K562 (cell line): ENCODE results near the gene ABHD12. TPM values are rescaled to one million over a fixed set of nuclear protein-coding genes. Genes with fewer than 3 reads are reported as not detected.
A peak's percentile ranks its signal among the peaks of the same experiment; 100 is the strongest.

ENCODE experiments used
- ATAC-seq: fragments of 200-7000 bp; cut with Tn5 transposase; 3 replicates; pipeline ENCODE4 v1.9.1; 2020; ENCODE audit warnings: moderate library complexity
- BruUV-seq: library from RNA; stranded (reverse); fragments of 400-500 nt; replicated peaks from 2 replicates; lab custom pipeline; 2021; lab: Mats Ljungman, UMichigan
- CTCF ChIA-PET: fragments of 300-600 bp; formaldehyde crosslinking; extraction: SDS; loops from one replicate; lab custom pipeline; 2021; ENCODE audit warnings: low intra/inter-chr PET ratio; lab: Yijun Ruan, JAX
- POLR2A ChIA-PET: fragments of 300-600, 350-650 bp; sonication (Branson Sonifier 250); formaldehyde crosslinking; extraction: SDS; loops from one replicate; lab custom pipeline; 2021; ENCODE audit warnings: antibody characterized with exemption, inconsistent platforms; lab: Yijun Ruan, JAX
- DNase-seq, 4 experiments: peaks; one replicate each; pipeline versions ENCODE4 v3.0.0 to v3.0.0-alpha.2; 2011 to 2018; ENCODE audit warnings: low spot score in 3 of 4, mixed read lengths in 3 of 4; ENCODE audit errors: extremely low read depth in 1 of 4
- FAIRE-seq: peaks from 2 replicates; lab custom pipeline; 2011; peaks lifted over from hg19 to GRCh38; lab: Jason Lieb, UNC
- H2AFZ ChIP-seq: 2 replicates; pipeline ENCODE4 v1.6.0; 2011; ENCODE audit warnings: low read depth, low read length, control low read depth, inconsistent platforms
- H3K27ac ChIP-seq: fragments of 200-600 bp; 3 replicates; pipeline ENCODE4 v1.8.0; 2011; ENCODE audit warnings: low read depth, mild to moderate bottlenecking, control low read depth, inconsistent platforms, low read length, moderate library complexity, mixed read lengths; ENCODE audit errors: extremely low read depth
- H3K27me3 ChIP-seq, 2 experiments: fragments of 300-600 bp in 1 of 2; 2 replicates in 1 of 2; 3 replicates in 1 of 2; pipeline versions ENCODE4 v1.6.0 to v1.8.0; 2011; ENCODE audit warnings: inconsistent platforms in 2 of 2, low read length in 2 of 2, mild to moderate bottlenecking in 1 of 2, mixed read lengths in 1 of 2, moderate library complexity in 1 of 2; ENCODE audit not compliant: control insufficient read depth in 2 of 2, insufficient read depth in 2 of 2
- H3K36me3 ChIP-seq: fragments of 300-600 bp; 3 replicates; pipeline ENCODE4 v1.8.0; 2011; ENCODE audit warnings: mild to moderate bottlenecking, low read length, inconsistent platforms; ENCODE audit not compliant: control insufficient read depth, insufficient read depth
- H3K4me1 ChIP-seq, 2 experiments: fragments of 200-600 bp in 1 of 2; replicated peaks in 1 of 2; 2 replicates in 1 of 2; 3 replicates in 1 of 2; pipeline versions ENCODE4 v1.5.1 to v1.8.0; 2011; ENCODE audit warnings: inconsistent platforms in 2 of 2, low read length in 2 of 2, mild to moderate bottlenecking in 1 of 2, mixed read lengths in 1 of 2, moderate library complexity in 1 of 2; ENCODE audit not compliant: control insufficient read depth in 2 of 2, insufficient read depth in 2 of 2
- H3K4me2 ChIP-seq: 2 replicates; pipeline ENCODE4 v1.6.1; 2011; ENCODE audit warnings: low read length, control low read depth, inconsistent platforms, mixed read lengths; ENCODE audit not compliant: insufficient read depth
- H3K4me3 ChIP-seq: fragments of 200-600 bp; sonication (generic), shearing (Covaris generic); 2 replicates; pipeline ENCODE4 v1.5.1; 2016; ENCODE audit warnings: control low read depth, inconsistent platforms
- H3K79me2 ChIP-seq: fragments of 200-600 bp; 3 replicates; pipeline ENCODE4 v1.8.0; 2011; ENCODE audit warnings: low read length, inconsistent platforms; ENCODE audit not compliant: control insufficient read depth, insufficient read depth
- H3K9ac ChIP-seq, 2 experiments: 2 replicates each; pipeline versions ENCODE4 v1.6.0 to v1.6.1; 2011; ENCODE audit warnings: low read depth in 2 of 2, low read length in 2 of 2, control low read depth in 1 of 2, inconsistent platforms in 1 of 2, mild to moderate bottlenecking in 1 of 2, mixed read lengths in 1 of 2; ENCODE audit not compliant: insufficient read depth in 1 of 2
- H3K9me1 ChIP-seq: one replicate; pipeline ENCODE4 v1.6.0; 2011; ENCODE audit warnings: inconsistent platforms, mild to moderate bottlenecking, low read length, moderate library complexity; ENCODE audit not compliant: control insufficient read depth, insufficient read depth
- H3K9me3 ChIP-seq: replicated peaks from 2 replicates; pipeline ENCODE4 v1.5.1; 2011; ENCODE audit warnings: low read depth, low read length, inconsistent platforms; ENCODE audit not compliant: control insufficient read depth, insufficient read depth
- H4K20me1 ChIP-seq: replicated peaks from 2 replicates; pipeline ENCODE4 v1.6.1; 2011; ENCODE audit warnings: low read length, inconsistent platforms, mixed read lengths; ENCODE audit not compliant: control insufficient read depth, insufficient read depth
- CCNT2 ChIP-seq: IDR thresholded peaks from 2 replicates; pipeline ENCODE4 v1.6.1; 2011; ENCODE audit warnings: borderline replicate concordance, low read depth, mild to moderate bottlenecking, moderate library complexity, mixed read lengths, low read length; ENCODE audit not compliant: insufficient read length; ENCODE audit errors: extremely low read depth
- KHSRP ChIP-seq: fragments of 450-650 bp; IDR thresholded peaks from 2 replicates; pipeline ENCODE4 v1.6.1; 2017
- NFATC3 ChIP-seq: fragments of 450-650 bp; IDR thresholded peaks from 2 replicates; pipeline ENCODE4 v1.6.1; 2017; ENCODE audit warnings: mild to moderate bottlenecking
- VEZF1 ChIP-seq: fragments of 200-800 bp; sonication (Bioruptor generic); IDR thresholded peaks from 2 replicates; pipeline ENCODE4 v1.6.1; 2017; ENCODE audit warnings: missing genetic modification characterization, missing compliant biosample characterization
- WGBS: fragments of 100-300 bp; shearing (Covaris generic); methylation state at CpG from one replicate; pipeline ENCODE4 v1.1.6; 2016; ENCODE audit warnings: low coverage, mixed read lengths; ENCODE audit not compliant: insufficient coverage; ENCODE audit errors: missing lambda C conversion rate; 5-methylcytosine and 5-hydroxymethylcytosine counted together
- in situ Hi-C: fragments of 300-500 bp; cut with MboI; formaldehyde crosslinking; loops from 4 replicates; pipeline ENCODE4 v1.15.0; 2018; ENCODE audit warnings: inconsistent platforms, mixed read lengths
- intact Hi-C: fragments of 100-400 bp; cut with micrococcal nuclease; formaldehyde crosslinking; loops from 2 replicates; pipeline ENCODE4 v1.14.2; 2022
- polyA plus RNA-seq, 8 experiments: library from polyadenylated mRNA; depleted of rRNA in 4 of 8; stranded (reverse) in 5 of 8; unstranded in 3 of 8; fragments of >200 nt; fragmentation: Nextera tagmentation in 2 of 8; fragmentation: Illumina TruSeq in 1 of 8; extraction: Ambion mirVana in 2 of 8; extraction: Trizol in 1 of 8; gene quantifications; 2 replicates each; pipeline versions ENCODE4 v1.2.1 to v1.2.3, GENCODE V29; 2011 to 2014; ENCODE audit warnings: inconsistent platforms in 1 of 8, missing spikeins in 1 of 8
- total RNA-seq, 7 experiments: library from RNA; depleted of rRNA in 6 of 7; stranded (reverse); fragments of >200 nt in 6 of 7; fragmentation: Illumina TruSeq in 2 of 7; extraction: Trizol in 2 of 7; gene quantifications; 2 replicates each; pipeline versions ENCODE4 v1.2.1 to v1.2.3, GENCODE V29; 2011 to 2021; ENCODE audit warnings: low replicate concordance in 1 of 7

ABHD12 gene
- total and polyA plus RNA-seq, 9 of the 15 experiments (the other 6 are each of a cell fraction or from before 2014, with no cell fraction given) = 0.65 to 15.6 (median 9.1) TPM

DNA sequence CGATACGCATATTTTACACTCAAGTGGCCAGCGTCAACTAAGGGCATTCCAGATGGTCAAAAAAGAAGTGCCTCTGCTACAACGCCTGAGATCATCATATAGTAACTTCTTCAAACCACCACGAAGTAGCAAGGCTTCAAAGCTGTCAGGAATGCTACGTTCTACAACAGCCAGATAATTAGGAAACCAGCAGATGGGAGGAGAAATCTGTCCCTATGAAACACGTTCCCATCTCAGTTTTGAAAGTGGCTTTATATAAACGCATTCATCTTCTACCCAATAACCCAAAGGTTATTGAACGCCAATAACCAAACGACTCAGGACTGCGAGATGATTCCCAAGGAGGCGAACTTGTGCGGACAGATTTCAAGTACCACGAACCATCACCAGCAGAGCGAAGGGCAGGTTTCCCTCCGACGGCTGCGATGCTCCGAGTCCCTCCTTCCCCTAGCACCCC lies 1.2 kb downstream of the ABHD12 start:
- BruUV-seq = TSS peak; percentile 58
- H3K4me2 ChIP-seq = peak overlapping the region; percentile 76
- intact Hi-C loops (no loop called here), in situ Hi-C loops (no loop called here)
- peak overlapping the region; percentile 62 for H3K4me3 ChIP-seq
- DNase-seq (peak in 1 of 4 experiments; percentile 29), FAIRE-seq (peak; percentile 72), ATAC-seq (peak; percentile 2; the same call in 1 of the 3 replicates)
- peaks cover 0 to 10% of the 10 kb centered on the region in 2 experiments; a peak in 3 of 5 replicates for H3K4me1 ChIP-seq
- peaks cover 37% of the 10 kb centered on the region for H3K79me2 ChIP-seq
- TF ChIP-seq KHSRP (no peak), NFATC3 (0 out of 2 replicates have a peak, but pooled peaks have one; percentile 53)
- 21% methylated on average over 15 of the region's 19 CpGs for WGBS
- ChIA-PET CTCF (interaction anchor here (0.6 kb wide), 1 partner anchor 93 kb away, joined by 3 read pairs; no protein-coding TSS in a partner anchor), POLR2A (interaction anchor here (0.5 kb wide), 1 partner anchor 154 kb away, joined by 3 read pairs; no protein-coding TSS in a partner anchor)
- 0 out of 2 replicates have a peak overlapping the region, but pooled peaks have one; percentile 65 for H2AFZ ChIP-seq
- 0 out of 2 replicates have a peak, but pooled peaks cover 3% of the 10 kb centered on the region for H4K20me1 ChIP-seq
- H3K27ac ChIP-seq = peak overlapping the region; percentile 66; the same call in 1 of the 3 replicates
- no peaks in the 10 kb centered on the region for H3K9me1 ChIP-seq
- H3K9ac ChIP-seq = peak overlapping the region; percentile 48 to 93; a peak in 3 of 4 replicates
- peaks cover 11% of the 10 kb centered on the region; the same call in 1 of the 3 replicates for H3K36me3 ChIP-seq
- no peaks in the 10 kb centered on the region for H3K9me3 ChIP-seq
- no peaks in the 10 kb centered on the region for H3K27me3 ChIP-seq

DNA sequence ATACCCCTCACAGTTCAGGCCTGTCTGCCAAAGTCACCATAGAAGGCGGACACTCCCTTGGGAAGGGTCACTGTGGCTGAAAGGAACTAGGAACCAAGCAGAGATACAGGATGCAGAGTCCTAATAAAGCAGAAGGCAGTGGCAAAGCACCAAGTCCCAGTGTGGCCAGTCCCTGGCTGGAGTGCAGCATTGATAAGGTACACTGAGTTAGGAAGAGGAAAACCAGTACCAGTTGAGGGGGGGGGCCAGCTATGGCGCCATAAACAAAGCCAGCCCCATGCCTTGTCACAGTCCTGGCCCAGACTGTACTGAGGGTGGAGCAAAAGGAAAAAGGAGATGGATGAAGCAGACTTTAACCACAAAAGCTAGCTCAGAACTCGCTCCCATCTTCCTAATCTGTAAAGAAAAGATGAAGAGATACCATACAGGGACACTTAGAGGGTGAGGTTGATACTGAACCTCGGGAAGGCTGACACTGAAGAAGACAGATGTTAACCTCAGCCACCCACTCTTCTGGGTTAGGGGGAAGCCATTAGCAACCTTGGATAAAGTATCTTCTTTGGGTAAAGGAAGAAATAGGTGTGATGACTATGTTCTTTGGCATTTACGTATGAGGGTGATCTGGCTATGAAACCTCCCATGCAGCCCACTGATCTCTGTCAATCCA lies 7.8 kb downstream of the ABHD12 start:
- DNase-seq (no peak), ATAC-seq (peak; percentile 32; the same call in 2 of the 3 replicates), FAIRE-seq (no peak)
- H3K79me2 ChIP-seq = peaks cover 43% of the 10 kb centered on the region
- H3K9me3 ChIP-seq = no peaks in the 10 kb centered on the region
- in situ Hi-C loops (no loop called here), intact Hi-C loops (no loop called here)
- no peak overlapping the region for H3K4me3 ChIP-seq
- no TSS peak for BruUV-seq
- 38% methylated on average over 5 of the region's 5 CpGs for WGBS
- no peak overlapping the region for H3K27ac ChIP-seq
- H4K20me1 ChIP-seq = peaks cover 4% of the 10 kb centered on the region; the same call in 1 of the 2 replicates
- no peak overlapping the region for H3K4me2 ChIP-seq
- CTCF ChIA-PET = no interaction called here
- POLR2A ChIA-PET = no interaction called here
- no peaks in the 10 kb centered on the region for H3K9me1 ChIP-seq
- peak; percentile 36; the same call in 1 of the 2 replicates for TF ChIP-seq VEZF1 (CRISPR knock-in tag)
- no peak for TF ChIP-seq CCNT2
- peaks cover 0 to 5% of the 10 kb centered on the region in 2 experiments; a peak in 3 of 5 replicates for H3K4me1 ChIP-seq
- H2AFZ ChIP-seq = no peak overlapping the region
- H3K27me3 ChIP-seq = no peaks in the 10 kb centered on the region; a peak in 1 of 5 replicates
- H3K9ac ChIP-seq = no peak overlapping the region
- H3K36me3 ChIP-seq = peaks cover 12% of the 10 kb centered on the region; the same call in 2 of the 3 replicates
